CD4-positive, CD25-positive, alpha-beta regulatory T cell (primary cell): ENCODE results near the gene TMEM74B. TPM values are rescaled to one million over a fixed set of nuclear protein-coding genes. Genes with fewer than 3 reads are reported as not detected.
A peak's percentile ranks its signal among the peaks of the same experiment; 100 is the strongest.

Experiments
- ATAC-seq, 2 donors: fragments of 150-1000 bp; cut with Tn5 transposase; one replicate each; pipeline ENCODE4 v1.10.0; 2021; ENCODE audit warnings: low read depth in 2 of 2, moderate number of reproducible peaks in 2 of 2, moderate library complexity in 1 of 2
- DNase-seq, 3 donors: peaks; one replicate each; pipeline versions ENCODE4 v3.0.0 to v3.0.0-alpha.2; 2012 to 2022; ENCODE audit warnings: mixed read lengths in 1 of 3
- H3K27ac ChIP-seq: one replicate; pipeline ENCODE4 v1.7.0; 2013; ENCODE audit warnings: mild to moderate bottlenecking, low read length; ENCODE audit not compliant: insufficient read depth, poor library complexity, severe bottlenecking
- H3K27me3 ChIP-seq: one replicate; pipeline ENCODE4 v1.7.0; 2013; ENCODE audit warnings: low read length; ENCODE audit not compliant: control insufficient read depth, insufficient read depth
- H3K36me3 ChIP-seq: one replicate; pipeline ENCODE4 v1.7.0; 2013; ENCODE audit warnings: mild to moderate bottlenecking, low read length, moderate library complexity; ENCODE audit not compliant: control insufficient read depth, insufficient read depth
- H3K4me1 ChIP-seq: 2 replicates; pipeline ENCODE4 v1.7.0; 2013; ENCODE audit warnings: mild to moderate bottlenecking, low read length; ENCODE audit not compliant: insufficient read depth, control insufficient read depth, poor library complexity, severe bottlenecking
- H3K4me3 ChIP-seq: one replicate; pipeline ENCODE4 v1.7.0; 2013; ENCODE audit warnings: low read depth, mild to moderate bottlenecking, low read length, moderate library complexity
- H3K9me3 ChIP-seq, 2 experiments: 1 replicate in 1 of 2; 2 replicates in 1 of 2; pipeline ENCODE4 v1.7.0; 2013; ENCODE audit warnings: low read length in 2 of 2, mild to moderate bottlenecking in 1 of 2, moderate library complexity in 1 of 2; ENCODE audit not compliant: control insufficient read depth in 2 of 2
- H3K27ac Mint-ChIP-seq, 3 donors: one replicate each; pipeline ENCODE4 v1.8.0; 2020 to 2022; ENCODE audit warnings: mild to moderate bottlenecking in 3 of 3, mixed read lengths in 3 of 3, moderate library complexity in 2 of 3
- H3K27me3 Mint-ChIP-seq: one replicate; pipeline ENCODE4 v1.8.0; 2022; ENCODE audit warnings: mild to moderate bottlenecking, mixed read lengths
- H3K36me3 Mint-ChIP-seq: one replicate; pipeline ENCODE4 v1.8.0; 2020; ENCODE audit warnings: mixed read lengths
- H3K4me1 Mint-ChIP-seq, 4 donors: one replicate each; pipeline ENCODE4 v1.8.0; 2020 to 2022; ENCODE audit warnings: mixed read lengths in 4 of 4, mild to moderate bottlenecking in 1 of 4
- H3K4me3 Mint-ChIP-seq, 4 donors: one replicate each; pipeline ENCODE4 v1.8.0; 2020 to 2022; ENCODE audit warnings: mild to moderate bottlenecking in 4 of 4, mixed read lengths in 4 of 4, moderate library complexity in 3 of 4
- H3K9me3 Mint-ChIP-seq, 7 donors: one replicate each; pipeline ENCODE4 v1.8.0; 2020 to 2022; ENCODE audit warnings: mixed read lengths in 7 of 7, mild to moderate bottlenecking in 3 of 7, moderate library complexity in 2 of 7
- polyA plus RNA-seq, 4 donors: library from polyadenylated mRNA; unstranded; fragments of 300-500 nt; fragmentation: Illumina TruSeq; gene quantifications; one replicate each; pipeline ENCODE4 v1.2.3, GENCODE V29; 2021
- total RNA-seq: library from RNA; stranded (reverse); gene quantifications from one replicate; pipeline ENCODE4 v1.2.3, GENCODE V29; 2022

Gene TMEM74B
- total and polyA plus RNA-seq, 5 donors from 2014 or later = not detected

DNA sequence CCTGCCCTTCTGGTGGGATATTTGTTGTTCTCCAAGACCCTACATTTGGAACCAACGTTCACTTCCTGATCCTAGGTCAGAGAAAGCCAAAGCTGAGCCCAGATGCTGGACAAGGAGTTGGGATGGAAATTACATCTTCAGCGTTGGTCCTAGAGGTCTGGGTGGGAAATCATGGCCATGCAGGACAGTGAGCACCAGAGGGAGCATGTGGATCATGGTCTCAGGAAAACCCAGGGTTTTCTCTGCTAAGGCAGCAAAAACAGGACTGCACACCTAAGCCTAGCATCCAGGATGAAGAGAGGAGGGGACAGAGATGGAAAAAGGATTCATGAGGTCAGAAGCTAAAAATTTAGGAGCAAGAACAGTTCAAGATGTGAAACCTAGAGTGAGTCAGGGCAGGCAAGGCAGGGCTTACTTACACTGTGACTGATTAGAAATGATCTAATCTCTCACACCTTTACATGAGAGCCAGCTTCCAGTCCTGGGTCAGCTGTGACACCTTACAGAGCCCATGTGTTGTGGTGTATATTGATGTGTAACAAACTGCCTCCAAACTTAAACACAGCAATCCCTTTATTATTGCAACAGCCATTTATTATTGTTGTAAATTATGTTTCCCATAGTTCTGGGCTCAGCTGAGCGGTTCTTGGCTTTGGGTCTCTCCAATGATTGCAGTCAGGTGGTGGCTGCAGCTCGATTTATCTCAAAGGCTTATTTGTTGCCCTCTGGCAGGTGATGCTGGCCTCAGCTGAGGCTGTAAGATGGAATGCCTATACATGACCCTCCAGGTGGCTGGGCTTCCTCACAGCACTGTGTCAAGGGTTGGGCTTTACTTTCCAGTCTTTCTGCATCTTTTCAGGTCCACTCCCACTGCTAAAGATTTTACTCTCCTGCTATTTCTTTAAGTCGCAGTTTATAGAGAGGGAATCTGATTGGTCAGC lies 24.9 kb upstream of the TMEM74B start:
- Mint-ChIP-seq H3K27ac (no peak overlapping the region), H3K9me3 (no peaks in the 10 kb centered on the region), H3K36me3 (no peaks in the 10 kb centered on the region), H3K4me3 (no peak overlapping the region), H3K27me3 (peaks cover 23% of the 10 kb centered on the region), H3K4me1 (peaks cover 0 to 11% (median 10%) of the 10 kb centered on the region in 4 donors)
- Histone ChIP-seq H3K9me3 (no peaks in the 10 kb centered on the region), H3K4me1 (peaks cover 6% of the 10 kb centered on the region), H3K4me3 (no peak overlapping the region), H3K27ac (no peak overlapping the region), H3K36me3 (no peaks in the 10 kb centered on the region), H3K27me3 (peaks cover 3% of the 10 kb centered on the region)
- DNase-seq (no peak), ATAC-seq (no peak)

DNA sequence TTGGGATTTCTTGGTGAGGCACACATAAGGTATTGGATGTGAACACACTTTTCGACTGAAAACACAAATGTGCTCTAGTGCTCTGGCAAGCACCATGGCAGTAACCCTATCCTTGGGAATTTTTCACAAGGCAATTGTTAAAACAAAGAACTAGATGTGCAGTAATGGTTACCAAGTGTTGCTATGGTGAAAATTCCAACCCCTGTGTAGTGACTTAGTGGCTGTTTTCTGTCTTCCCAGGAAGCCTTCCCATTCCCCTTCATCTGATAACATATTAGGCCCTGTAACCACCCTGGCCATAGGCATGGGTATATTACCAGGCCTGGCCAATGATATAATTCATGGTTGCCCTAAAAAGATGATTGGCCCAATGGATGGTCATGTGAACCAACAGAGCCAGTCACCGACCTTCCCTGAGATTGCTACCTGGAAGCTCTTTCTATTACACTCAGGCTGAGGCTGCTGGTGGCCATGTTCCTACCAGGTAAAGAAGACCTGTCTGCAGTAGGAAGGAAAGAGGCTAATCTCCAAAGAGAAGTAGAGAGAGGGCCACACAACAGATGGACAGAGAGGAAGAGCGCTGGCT lies 22.6 kb upstream of the TMEM74B start:
- H3K4me3 ChIP-seq = no peak overlapping the region
- no peaks in the 10 kb centered on the region for H3K9me3 ChIP-seq
- Mint-ChIP-seq H3K27ac (no peak overlapping the region), H3K4me1 (peaks cover 0 to 1% (median under 1%) of the 10 kb centered on the region in 4 donors), H3K9me3 (peaks cover 0 to 2% (median 0%) of the 10 kb centered on the region in 7 donors), H3K27me3 (peaks cover 33% of the 10 kb centered on the region), H3K4me3 (no peak overlapping the region), H3K36me3 (no peaks in the 10 kb centered on the region)
- ATAC-seq (no peak), DNase-seq (no peak)
- no peak overlapping the region for H3K27ac ChIP-seq
- peaks cover 3% of the 10 kb centered on the region for H3K27me3 ChIP-seq
- no peaks in the 10 kb centered on the region for H3K4me1 ChIP-seq
- H3K36me3 ChIP-seq = no peaks in the 10 kb centered on the region

DNA sequence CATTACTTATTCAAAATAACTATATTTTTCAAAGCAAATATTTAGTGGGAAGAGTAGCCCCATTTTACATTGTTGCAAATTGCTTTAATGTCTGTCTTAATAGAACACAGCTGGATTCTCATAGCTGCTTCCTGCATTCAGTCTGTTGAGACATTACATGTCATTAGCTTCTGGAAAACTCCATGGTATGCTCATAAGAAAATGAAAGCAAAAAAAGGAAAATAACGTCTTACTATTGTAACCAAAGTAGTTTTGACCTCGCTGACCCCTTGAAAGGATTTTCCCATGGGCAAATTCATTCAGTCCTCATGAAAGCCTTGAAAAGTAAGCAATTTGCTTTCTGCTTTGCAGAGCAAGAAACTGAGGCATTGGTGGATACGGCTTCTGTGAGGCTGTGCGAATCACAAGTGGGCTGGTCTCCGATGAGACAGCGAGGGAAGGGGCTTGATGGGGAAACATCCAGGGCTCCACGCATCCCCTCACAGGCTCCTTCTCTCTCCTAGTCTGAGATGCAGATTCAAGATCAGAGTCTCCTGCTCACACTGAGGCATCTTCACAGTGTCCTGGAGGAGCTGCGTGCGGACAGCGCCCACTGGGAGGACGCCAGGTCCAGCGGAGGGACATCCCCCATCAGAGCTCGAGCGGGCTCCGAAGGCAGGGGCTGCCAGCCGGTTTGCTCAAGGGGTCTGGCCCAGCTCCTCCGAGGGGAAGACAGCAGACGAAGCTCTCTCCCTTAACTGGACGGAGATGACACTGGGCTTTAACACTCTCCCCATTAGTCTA lies 21.8 kb upstream of the TMEM74B start:
- Histone ChIP-seq H3K27ac (no peak overlapping the region), H3K4me3 (no peak overlapping the region), H3K9me3 (no peaks in the 10 kb centered on the region), H3K36me3 (no peaks in the 10 kb centered on the region), H3K4me1 (no peaks in the 10 kb centered on the region), H3K27me3 (peaks cover 3% of the 10 kb centered on the region)
- Mint-ChIP-seq H3K4me3 (no peak overlapping the region), H3K27me3 (peaks cover 33% of the 10 kb centered on the region), H3K4me1 (no peaks in the 10 kb centered on the region), H3K9me3 (peaks cover 0 to 2% (median 0%) of the 10 kb centered on the region in 7 donors), H3K27ac (no peak overlapping the region), H3K36me3 (no peaks in the 10 kb centered on the region)
- ATAC-seq (no peak), DNase-seq (no peak)

DNA sequence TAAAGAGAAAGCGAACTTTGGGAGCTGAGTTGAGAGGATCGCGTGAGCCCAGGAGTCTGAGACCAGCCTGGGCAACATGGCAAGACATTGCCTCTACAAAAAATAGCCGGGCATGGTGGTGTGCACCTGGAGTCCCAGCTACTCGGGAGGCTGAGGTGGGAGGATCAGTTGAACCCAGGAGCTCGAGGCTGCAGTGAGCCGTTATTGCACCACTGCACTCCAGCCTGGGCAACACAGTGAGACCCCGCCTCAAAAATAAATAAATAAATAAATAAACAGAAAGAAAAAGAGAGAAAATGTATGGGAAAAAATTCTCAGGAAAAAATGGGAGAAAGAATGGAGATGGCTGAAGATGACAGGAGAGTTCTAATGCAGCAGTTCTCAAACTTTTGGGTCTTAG lies 21.0 kb upstream of the TMEM74B start:
- H3K27ac Mint-ChIP-seq = no peak overlapping the region
- no peak overlapping the region for H3K27ac ChIP-seq
- peaks cover 3% of the 10 kb centered on the region for H3K27me3 ChIP-seq

DNA sequence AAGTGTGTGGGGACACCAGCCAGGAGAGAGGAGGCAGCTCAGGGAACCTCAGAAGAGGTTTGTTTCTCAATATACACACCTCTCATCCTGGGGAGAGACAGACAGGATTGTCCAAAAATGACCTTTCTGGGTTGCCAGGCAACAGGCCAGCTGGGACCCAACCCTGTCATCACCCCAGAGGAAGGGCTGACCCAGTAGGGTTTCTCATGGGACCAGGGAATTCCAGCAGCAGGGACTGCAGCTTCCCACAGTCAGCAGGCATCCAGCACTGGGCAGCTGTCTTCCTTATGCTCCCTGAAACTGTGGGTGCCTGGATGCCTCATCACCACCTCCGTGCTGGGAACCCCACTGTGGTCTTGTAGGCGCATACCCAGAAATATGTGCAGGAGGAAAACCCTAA lies 19.8 kb upstream of the TMEM74B start:
- Histone ChIP-seq H3K4me3 (no peak overlapping the region), H3K4me1 (no peaks in the 10 kb centered on the region), H3K36me3 (no peaks in the 10 kb centered on the region), H3K27me3 (peaks cover 3% of the 10 kb centered on the region), H3K27ac (no peak overlapping the region), H3K9me3 (no peaks in the 10 kb centered on the region)
- Mint-ChIP-seq H3K4me1 (peaks cover 0 to 6% (median 4%) of the 10 kb centered on the region in 4 donors), H3K4me3 (no peak overlapping the region), H3K9me3 (peaks cover 0 to 2% (median 0%) of the 10 kb centered on the region in 7 donors), H3K27ac (no peak overlapping the region), H3K27me3 (peaks cover 19% of the 10 kb centered on the region), H3K36me3 (no peaks in the 10 kb centered on the region)
- ATAC-seq (no peak), DNase-seq (no peak)

More for the DNA sequence above, 21.0 kb upstream of the TMEM74B start:
- Histone ChIP-seq H3K36me3 (no peaks in the 10 kb centered on the region), H3K4me3 (no peak overlapping the region), H3K9me3 (no peaks in the 10 kb centered on the region), H3K4me1 (no peaks in the 10 kb centered on the region)
- no peaks in the 10 kb centered on the region for H3K4me1 Mint-ChIP-seq
- no peak for DNase-seq
- H3K27me3 Mint-ChIP-seq = peaks cover 26% of the 10 kb centered on the region
- H3K36me3 Mint-ChIP-seq = no peaks in the 10 kb centered on the region
- ATAC-seq = no peak
- H3K9me3 Mint-ChIP-seq = peaks cover 0 to 2% (median 0%) of the 10 kb centered on the region in 7 donors
- H3K4me3 Mint-ChIP-seq = no peak overlapping the region

DNA sequence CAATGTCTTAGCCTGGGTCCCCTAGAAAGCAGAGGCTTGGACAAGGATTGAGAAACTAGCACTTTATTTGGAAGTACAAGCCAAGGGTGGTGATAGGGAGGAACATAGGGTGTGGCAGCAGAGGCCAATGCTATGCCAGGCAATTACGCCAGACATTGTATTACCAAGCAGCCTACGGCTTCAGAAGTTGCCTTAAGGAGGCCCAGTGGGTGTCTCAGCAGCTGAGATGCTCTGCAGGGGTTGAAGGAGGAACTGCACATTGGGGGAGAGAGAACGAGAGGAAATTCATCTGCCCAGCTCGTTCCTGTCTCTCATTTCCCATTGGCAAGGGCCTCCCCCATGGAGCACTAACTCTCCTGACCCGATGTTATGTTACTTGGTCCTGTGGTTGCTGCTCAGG lies 19.3 kb upstream of the TMEM74B start:
- Mint-ChIP-seq H3K36me3 (no peaks in the 10 kb centered on the region), H3K27ac (no peak overlapping the region), H3K27me3 (peaks cover 19% of the 10 kb centered on the region), H3K9me3 (peaks cover 0 to 2% (median 0%) of the 10 kb centered on the region in 7 donors), H3K4me1 (peaks cover 0 to 6% (median 4%) of the 10 kb centered on the region in 4 donors), H3K4me3 (no peak overlapping the region)
- no peak overlapping the region for H3K4me3 ChIP-seq
- H3K36me3 ChIP-seq = no peaks in the 10 kb centered on the region
- H3K27ac ChIP-seq = no peak overlapping the region
- no peaks in the 10 kb centered on the region for H3K9me3 ChIP-seq
- ATAC-seq (no peak), DNase-seq (no peak)
- H3K4me1 ChIP-seq = no peaks in the 10 kb centered on the region
- no peaks in the 10 kb centered on the region for H3K27me3 ChIP-seq

DNA sequence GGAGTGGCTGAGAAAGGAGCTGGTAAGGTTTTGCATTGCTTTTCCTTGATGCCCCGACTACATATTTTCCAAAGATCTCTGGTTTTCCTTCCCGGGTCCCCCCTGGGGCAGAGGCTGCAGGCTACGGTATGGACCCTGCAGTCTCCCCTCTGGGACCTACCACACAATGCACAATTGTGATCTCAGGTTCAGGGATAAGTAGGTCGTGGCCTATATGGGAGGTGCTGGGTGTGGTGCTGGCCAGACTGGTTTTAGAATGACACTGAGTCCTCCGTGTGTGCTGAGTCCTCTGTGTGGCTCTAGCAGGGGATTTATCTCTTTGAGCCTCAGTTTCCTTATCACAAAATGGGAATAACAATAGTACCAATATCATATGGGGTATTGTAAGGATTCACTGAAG lies 18.8 kb upstream of the TMEM74B start:
- Mint-ChIP-seq H3K4me3 (no peak overlapping the region), H3K9me3 (peaks cover 0 to 2% (median 0%) of the 10 kb centered on the region in 7 donors), H3K36me3 (no peaks in the 10 kb centered on the region), H3K4me1 (peaks cover 0 to 6% (median 4%) of the 10 kb centered on the region in 4 donors), H3K27me3 (peaks cover 19% of the 10 kb centered on the region), H3K27ac (peak overlapping the region in 1 of 3 donors; percentile 48)
- Histone ChIP-seq H3K27me3 (no peaks in the 10 kb centered on the region), H3K27ac (no peak overlapping the region), H3K4me3 (no peak overlapping the region), H3K9me3 (no peaks in the 10 kb centered on the region), H3K4me1 (no peaks in the 10 kb centered on the region), H3K36me3 (no peaks in the 10 kb centered on the region)
- DNase-seq = no peak
- ATAC-seq = no peak
